ENCODE measurements around the gene CCP110.

Gene CCP110, protein sequence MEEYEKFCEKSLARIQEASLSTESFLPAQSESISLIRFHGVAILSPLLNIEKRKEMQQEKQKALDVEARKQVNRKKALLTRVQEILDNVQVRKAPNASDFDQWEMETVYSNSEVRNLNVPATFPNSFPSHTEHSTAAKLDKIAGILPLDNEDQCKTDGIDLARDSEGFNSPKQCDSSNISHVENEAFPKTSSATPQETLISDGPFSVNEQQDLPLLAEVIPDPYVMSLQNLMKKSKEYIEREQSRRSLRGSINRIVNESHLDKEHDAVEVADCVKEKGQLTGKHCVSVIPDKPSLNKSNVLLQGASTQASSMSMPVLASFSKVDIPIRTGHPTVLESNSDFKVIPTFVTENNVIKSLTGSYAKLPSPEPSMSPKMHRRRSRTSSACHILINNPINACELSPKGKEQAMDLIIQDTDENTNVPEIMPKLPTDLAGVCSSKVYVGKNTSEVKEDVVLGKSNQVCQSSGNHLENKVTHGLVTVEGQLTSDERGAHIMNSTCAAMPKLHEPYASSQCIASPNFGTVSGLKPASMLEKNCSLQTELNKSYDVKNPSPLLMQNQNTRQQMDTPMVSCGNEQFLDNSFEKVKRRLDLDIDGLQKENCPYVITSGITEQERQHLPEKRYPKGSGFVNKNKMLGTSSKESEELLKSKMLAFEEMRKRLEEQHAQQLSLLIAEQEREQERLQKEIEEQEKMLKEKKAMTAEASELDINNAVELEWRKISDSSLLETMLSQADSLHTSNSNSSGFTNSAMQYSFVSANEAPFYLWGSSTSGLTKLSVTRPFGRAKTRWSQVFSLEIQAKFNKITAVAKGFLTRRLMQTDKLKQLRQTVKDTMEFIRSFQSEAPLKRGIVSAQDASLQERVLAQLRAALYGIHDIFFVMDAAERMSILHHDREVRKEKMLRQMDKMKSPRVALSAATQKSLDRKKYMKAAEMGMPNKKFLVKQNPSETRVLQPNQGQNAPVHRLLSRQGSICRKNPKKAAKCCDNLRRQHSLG

DNA sequence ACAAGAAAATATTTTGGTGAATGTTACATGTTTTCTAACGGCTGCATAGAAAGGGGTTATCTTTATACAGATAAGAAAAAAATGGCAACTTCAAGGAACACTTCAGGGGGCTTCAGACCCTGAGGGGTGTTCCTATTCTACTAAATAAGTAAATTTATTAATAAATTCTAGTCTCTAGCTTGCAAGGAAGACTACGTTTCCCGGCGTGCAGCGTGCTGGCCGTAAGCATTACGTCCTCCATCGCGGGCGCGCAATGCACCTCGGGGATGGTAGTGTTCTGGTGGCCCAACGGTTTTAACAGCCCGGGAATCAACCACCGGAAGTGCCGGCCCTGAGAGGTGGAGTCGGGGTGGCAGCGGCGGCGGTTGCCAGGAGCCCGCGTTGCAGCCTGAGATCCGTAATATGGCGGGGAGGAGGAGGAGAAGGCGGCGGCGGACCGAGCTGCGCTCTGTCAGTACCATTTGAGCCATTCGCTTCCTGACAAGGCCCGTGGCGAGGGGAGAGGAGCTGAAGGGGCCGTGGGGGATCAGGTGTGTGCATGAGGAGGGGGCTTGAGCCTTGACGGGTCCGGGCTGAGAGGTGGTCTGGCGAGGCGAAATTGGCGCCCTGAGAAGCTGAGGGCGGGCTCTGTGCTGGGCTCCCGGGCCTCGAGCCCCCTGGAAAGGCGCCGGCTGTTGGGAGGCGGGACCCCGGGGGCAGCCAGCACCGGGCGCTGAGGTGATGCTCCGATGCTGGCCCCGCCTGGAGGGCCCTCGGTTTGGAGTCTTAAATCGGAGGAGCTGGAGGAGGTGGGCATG is at the start of gene CCP110:
Gene CCP110 (plus strand): TSS at position 384 of the 797 bp plus-strand sequence. CDS start 3,940 bp downstream, outside the sequence.
- peak; percentile 97 for DNase-seq (ENCODE audit: low spot score)

DNA sequence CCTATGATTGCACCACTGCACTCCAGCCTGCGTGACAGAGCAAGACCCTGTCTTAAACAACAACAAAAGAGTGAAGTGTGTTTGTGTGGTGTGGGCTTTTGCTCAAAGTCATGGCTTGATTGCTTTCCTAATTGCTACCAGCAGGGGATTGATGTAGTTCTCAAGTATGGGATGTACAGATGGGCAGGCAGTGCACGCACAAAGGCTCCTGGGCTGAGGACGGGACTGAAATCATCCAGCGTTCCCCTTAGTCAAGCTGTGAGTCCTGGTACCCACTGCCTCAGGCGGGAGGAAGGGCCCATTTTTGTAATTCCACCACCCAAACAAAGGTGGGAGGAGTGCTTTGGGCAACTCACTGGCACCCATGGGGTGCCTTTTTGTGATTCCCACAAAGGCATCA is 49.1 kb upstream of the CCP110 start:
- peak; percentile 12 for DNase-seq (ENCODE audit: low spot score)

DNA sequence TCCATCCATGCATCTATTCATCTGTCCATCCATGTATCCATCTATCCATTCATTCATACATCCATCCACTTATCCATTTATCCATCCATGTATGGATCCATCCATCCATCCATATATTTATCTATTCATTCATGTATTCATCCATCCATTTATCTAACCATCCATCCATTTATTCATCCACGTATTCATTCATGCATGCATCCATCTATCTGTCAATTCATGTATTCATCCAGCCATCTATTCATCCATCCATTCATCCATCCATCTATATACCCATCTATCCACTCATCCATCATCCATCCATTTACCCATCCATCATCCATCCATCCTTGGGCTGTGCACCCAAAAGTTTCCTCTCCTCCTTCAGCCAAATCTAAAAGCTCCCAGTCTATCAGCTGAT is 45.2 kb upstream of the CCP110 start:
- DNase-seq (ENCODE audit: low spot score) = no peak

DNA sequence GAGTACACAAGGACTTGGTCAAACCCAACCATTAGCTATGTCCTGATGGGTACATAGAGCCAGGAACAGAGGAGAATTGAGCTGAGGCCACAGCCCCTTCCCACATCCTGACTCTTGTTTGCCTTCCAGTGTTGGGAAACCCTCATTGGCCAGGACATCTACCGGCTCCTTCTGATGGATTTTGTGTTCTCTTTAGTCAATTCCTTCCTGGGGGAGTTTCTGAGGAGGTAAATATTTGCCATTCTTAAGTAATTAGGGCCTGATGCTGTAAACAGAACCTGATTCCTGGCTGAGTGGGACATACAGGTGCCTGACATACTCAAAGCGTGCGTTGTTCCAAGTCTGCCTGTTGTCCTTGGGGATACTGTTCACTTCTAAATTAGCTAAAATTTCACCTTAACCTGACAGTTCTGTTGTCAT is 44.4 kb upstream of the CCP110 start:
- DNase-seq (ENCODE audit: low spot score) = no peak

DNA sequence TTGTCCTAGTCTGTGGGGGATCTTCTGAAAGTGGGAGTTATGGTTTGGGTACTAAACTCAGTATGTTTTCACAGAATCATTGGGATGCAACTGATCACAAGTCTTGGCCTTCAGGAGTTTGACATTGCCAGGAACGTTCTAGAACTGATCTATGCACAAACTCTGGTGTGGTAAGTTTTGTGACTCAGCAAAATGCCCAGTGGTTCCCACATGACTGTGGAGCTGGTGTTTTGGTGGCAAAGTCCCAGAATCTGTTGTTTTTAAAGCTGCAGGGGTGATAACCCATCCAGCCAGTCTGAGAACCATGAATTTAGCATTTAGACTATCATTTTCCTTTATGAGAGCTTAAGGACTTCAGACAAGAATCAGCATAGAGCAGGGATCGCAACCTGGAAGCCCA is 42.4 kb upstream of the CCP110 start:
- no peak for DNase-seq (ENCODE audit: low spot score)

DNA sequence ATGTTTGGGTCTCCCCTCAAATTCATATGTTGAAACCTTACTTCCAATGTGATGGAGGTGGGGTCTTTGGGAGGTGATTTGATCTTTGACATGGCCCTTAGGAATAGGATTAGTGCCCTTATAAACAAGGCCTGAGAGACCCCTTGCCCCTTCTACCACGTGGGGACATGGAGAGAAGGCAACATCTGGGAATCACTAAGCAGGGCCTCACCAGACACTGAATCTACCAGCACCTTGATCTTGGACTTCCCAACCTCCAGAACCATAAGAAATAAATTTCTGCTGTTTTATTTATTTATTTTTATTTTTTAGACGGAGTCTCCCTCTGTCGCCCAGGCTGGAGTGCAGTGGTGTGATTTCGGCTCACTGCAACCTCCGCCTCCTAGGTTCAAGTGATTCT is 42.0 kb upstream of the CCP110 start:
- no peak for DNase-seq (ENCODE audit: low spot score)

DNA sequence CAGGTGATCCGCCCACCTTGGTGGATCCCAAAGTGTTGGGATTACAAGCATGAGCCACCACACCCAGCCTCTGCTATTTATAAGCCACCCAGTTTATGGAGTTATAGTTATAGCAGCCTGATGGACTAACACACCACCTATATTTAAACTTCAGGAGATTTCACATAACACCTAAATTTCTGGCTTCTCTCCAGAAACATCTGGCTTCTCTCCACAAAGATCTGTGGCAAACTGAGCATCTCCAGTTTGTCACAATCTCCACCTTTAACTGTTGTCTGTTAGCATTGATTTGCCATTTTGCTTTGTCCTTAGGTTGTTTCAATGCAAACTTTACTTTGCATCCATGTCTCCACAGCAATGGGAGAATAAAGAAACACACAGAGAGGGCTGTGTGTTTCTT is 41.5 kb upstream of the CCP110 start:
- DNase-seq (ENCODE audit: low spot score) = no peak

DNA sequence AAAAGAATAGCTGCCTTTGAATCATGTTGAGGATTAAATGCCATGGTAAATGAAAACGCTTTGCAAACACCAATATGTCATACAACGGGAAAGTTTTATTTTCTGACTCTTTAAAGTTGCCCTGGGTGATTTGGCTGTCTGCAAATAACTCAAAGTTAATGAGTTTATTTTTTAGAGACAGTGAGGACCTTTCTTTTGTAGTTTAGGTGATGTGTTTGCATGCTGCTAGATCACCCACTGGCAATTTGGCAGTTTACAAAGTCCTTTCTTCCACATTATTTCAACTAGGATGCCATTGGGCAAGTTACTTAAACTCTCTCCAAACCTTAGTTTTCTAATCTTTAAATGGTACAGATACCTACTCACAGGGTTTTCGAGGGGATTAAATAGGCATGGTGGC is 39.6 kb upstream of the CCP110 start:
- DNase-seq (ENCODE audit: low spot score) = no peak

DNA sequence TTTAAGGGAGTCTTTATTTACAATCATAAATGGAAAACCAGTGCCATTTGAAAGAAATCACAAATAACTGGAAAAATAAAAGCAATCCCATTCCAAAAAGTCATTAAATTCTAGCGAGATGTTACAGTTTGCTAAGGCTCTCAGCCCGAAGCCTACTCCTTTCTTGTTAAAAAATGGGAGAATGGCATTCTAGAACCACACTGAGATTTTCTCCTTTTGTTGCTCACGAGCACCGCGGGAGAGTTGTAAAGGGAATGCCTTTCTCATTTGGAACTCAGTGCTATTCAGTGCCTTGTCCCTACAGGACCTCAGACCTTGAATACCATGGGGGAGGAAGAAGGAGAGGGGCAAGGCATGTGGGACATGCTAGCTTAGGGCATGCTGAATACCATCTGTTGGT is 38.1 kb upstream of the CCP110 start:
- DNase-seq (ENCODE audit: low spot score) = no peak

DNA sequence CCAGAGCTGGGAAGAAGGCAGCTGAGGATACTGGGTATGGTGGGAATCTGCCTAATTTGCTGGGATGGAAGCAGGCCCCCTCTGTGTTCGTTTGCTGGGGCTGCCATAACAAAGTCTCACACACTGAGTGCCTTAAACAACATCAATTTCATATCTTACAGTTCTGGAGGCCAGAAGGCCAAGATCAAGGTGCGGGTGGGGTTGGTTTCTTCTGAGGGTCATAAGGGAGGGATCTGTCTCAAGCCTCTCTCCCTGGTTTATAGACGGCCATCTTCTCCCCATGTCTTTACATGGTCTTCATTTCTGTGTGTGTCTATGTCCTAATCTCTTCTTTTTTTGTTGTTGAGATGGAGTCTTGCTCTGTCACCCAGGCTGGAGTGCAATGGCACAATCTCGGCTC is 37.7 kb upstream of the CCP110 start:
- DNase-seq (ENCODE audit: low spot score) = no peak

DNA sequence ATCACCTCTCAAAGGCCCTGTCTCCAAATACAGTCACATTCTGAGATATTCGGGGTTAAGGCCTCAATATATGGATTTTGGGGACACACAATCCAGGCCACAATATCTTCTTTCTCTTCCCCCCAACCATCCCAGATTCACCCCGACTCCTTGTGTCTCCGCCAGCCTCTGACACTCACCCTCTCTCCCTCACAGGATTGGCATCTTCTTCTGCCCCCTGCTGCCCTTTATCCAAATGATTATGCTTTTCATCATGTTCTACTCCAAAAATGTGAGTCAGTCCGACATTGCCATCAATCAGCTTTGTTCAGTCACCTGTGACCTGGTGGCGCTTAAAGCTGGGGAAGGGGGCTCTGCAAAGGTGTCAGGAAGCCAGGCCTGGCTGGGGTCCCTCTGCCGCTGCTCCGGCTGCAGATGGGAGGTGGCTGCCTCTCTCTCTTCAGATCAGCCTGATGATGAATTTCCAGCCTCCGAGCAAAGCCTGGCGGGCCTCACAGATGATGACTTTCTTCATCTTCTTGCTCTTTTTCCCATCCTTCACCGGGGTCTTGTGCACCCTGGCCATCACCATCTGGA is 36.9 kb upstream of the CCP110 start:
- no peak for DNase-seq (ENCODE audit: low spot score)

DNA sequence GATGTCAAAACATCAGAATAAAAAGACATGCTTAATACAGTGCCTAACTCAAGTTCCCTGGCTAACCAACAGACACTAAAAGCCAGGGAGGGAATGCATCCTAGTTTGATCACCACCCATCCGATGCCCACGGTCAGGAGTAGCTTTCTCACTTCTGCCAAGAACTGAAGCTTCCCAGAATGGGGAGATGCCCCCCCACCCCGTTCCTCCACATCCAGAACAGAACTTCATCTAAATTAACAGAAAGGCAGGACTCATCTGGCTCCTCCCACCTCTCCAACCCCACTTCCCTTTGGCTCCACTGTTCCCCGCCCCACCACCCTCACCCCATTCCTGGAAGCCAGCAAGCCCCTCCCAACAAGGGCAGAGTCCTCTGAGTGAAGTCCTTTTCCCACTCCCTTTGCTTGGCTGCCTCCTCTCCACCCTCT is 35.5 kb upstream of the CCP110 start:
- no peak for DNase-seq (ENCODE audit: low spot score)

DNA sequence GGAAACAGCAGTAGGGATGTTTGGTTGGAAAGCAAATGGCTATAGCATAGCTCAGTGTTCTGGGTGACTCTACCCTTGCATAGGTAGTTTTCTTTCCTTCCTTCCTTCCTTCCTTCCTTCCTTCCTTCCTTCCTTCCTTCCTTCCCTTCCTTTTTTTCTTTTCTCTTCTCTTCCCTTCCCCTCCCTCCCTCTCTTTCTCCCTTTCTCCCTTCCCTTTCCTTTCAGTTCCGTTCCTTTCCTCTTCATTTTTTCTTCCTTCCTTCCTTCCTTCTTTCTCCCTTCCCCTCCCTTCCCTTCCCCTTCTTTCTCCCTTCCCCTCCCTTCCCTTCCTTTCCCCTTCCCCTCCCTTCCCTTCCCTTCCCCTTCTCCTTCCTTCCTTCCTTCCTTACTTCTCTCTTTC is 33.1 kb upstream of the CCP110 start:
- no peak for DNase-seq (ENCODE audit: low spot score)

DNA sequence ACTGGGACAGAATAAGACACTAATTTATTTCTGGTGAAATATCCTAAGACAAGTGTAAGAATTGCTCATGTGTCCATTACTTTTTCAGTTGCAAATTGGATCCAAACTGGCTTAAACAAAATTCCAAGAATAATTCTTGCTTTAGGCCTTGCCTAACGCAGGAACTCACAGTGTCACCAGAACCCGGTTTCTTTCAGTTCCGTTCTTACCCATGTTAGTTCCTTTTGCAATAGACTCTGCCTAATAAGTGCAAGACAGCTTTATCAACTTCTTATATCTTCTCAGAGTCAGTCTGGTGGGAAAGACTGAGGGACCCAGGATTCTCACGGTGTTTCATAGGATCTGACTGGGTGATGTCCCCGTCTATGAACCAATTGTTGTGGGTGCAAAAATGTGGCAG is 26.6 kb upstream of the CCP110 start:
- no peak for DNase-seq (ENCODE audit: low spot score)

DNA sequence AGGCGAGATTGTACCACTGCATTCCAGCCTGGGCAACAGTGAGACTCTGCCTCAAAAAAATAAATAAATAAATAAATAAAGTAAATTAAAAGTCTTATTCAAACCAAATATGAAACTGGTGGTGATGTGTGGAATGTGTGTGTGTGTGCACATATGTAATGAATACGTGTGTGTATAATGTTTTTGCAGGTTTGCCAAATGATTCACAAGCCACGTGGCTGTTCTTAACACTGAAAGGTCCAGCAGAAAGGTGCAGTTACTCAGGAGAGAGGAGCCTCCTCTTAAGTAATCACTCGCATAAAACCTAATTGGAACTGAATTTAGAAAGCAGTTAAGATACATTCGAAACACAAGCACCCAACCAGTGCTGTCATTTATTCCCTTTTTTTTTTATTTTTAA is 24.7 kb upstream of the CCP110 start:
- DNase-seq (ENCODE audit: low spot score) = no peak

DNA sequence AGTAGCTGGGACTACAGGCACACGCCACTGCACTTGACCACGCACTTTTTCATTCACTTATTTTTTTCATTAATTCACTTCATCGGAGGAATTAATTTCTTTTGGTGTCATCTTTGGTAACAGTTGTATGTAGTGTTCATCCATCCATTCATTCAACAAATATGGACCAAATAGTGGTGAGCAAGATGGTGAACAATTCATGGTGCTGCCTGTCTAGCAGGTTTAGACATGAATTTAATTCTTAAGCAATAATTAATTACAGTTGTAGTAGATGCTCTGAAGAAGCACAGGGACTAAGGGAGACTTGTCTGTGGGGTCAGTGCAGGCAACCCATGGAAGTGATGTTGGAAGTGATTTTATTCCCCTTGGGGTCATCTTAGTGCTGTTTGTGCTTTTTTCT is 24.3 kb upstream of the CCP110 start:
- DNase-seq (ENCODE audit: low spot score) = no peak

DNA sequence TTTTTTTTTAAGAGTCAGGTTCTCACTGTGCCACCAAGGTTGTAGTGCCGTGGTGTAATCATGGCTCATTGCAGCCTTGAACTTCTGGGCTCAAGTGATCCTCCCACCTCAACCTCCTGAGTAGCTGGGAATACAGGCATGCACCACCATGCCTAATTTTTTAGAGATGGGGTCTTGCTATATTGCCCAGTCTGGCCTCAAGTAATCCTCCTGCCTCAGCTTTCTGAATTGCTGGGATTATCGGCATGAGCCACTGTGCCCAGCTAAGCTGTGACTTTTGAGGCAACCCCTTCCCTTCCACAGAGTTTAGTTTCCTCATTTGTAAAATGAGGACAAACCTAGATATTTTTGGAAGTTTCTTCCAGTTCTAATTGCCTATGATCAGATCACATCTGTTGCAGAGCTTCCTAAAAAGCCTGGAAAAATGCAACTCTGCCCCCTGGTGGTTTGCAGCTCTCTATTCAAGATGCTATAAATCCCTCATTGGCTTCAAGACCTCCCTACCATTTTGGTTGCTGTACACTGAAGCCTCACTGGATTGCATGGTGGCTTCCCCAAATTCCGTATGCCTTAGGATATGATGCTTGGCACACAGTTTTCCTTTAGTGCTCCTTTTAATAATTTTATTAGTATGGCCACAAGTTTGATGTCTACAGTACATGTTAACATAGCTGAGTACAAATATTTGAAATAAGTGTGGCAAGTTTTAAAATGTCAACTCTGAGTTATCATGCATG is 21.2 kb upstream of the CCP110 start:
- peak; percentile 76 for DNase-seq (ENCODE audit: low spot score)

DNA sequence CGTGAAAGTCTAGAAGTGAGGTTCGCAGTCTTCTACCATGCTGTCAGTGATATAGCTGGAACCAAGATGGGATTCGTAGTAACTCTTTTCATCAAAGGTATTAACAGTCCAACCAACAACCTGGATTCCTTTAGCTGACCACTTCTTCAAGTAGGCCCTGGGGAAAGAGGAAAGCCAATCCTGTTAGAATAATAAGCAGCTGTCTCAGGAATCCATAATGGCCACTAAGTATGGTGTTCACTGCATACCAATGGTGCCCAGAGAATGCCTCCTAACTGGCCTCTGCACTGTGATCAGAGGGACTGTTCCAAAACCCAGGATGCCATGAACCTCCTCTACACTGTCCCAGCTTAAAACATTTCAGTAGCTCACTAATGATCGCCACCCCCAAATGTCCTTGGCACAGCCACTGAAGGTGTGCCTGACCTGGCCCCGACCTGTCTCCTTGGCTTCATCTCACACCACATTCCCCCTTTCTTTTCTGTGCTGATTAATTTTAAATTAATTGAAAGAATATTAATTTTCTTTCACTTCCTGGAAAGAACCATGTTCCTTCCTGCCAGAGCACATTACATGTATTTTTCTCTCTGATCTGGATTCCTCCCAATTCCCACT is 20.2 kb upstream of the CCP110 start:
- DNase-seq (ENCODE audit: low spot score) = no peak

DNA sequence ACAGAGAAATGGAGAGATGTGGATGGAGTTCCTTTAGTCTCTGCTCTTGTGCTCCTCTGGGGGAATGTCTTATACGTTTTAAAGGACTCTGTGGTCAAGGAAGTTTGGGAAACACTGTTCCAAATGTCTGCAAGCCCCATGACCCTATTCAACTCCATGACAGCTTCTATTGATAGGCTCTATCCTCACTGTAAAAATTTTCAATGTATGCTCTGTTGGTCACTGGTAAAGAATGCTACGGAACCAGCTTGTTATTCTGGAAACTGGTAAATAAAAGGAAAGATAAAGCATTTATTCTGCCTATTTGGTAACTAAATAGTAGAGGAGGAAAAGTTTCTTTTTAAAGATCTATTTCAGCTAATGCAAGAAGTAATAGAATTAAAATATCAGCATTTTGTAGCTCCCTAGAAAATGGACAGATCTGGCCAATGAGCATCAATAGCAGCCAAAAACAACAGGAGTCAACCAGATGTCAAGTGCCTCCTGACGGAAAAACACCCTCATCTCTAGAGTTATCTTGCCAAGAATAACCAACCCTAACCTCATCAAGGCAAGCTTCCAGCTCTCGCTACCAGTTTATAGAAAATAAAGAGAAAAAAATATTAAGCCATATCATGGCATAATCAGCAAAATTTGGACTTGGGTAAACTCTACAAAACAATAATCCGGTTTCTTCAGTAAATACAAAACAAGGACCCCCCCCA is 18.0 kb upstream of the CCP110 start:
- no peak for DNase-seq (ENCODE audit: low spot score)

DNA sequence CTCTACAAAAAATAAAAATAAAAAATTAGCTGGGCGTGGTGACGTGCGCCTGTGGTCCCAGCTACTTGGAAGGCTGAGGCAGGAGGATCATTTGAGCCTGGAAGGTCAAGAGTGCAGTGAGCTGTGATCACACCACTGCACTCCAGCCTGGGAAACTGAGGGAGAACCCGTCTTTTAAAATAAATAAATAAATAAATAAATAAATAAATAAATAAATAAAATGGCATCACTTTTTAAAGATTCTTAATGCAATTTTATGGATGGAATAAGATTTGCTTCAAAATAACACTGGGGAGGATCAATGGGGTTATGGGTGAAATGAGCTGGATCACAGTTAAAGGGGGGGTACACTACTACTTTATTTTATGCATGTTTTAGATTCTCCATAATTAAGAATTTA is 16.8 kb upstream of the CCP110 start:
- DNase-seq (ENCODE audit: low spot score) = no peak
